ENCODE results near the gene NANP. TPM values are rescaled to one million over a fixed set of nuclear protein-coding genes. Genes with fewer than 3 reads are reported as not detected.

Gene NANP
- total and polyA plus RNA-seq, 2 of the 13 experiments (the other 11 are each of a cell fraction or from before 2014, with no cell fraction given), result 8.9 to 21.5 TPM

GRCh38 chr20:25623736-25624499, at the start of gene NANP (continued):
- TF ChIP-seq, protein P1, sequence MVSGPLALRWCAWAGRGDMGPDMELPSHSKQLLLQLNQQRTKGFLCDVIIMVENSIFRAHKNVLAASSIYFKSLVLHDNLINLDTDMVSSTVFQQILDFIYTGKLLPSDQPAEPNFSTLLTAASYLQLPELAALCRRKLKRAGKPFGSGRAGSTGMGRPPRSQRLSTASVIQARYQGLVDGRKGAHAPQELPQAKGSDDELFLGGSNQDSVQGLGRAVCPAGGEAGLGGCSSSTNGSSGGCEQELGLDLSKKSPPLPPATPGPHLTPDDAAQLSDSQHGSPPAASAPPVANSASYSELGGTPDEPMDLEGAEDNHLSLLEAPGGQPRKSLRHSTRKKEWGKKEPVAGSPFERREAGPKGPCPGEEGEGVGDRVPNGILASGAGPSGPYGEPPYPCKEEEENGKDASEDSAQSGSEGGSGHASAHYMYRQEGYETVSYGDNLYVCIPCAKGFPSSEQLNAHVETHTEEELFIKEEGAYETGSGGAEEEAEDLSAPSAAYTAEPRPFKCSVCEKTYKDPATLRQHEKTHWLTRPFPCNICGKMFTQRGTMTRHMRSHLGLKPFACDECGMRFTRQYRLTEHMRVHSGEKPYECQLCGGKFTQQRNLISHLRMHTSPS (CRISPR knock-in tag; IDR thresholded peaks at IDR 0.05; ENCODE audit: low read depth), result peak; percentile 73
- TF ChIP-seq U2AF2 (IDR thresholded peaks at IDR 0.05; ENCODE audit: low read depth, low read length) (no peak), ZNF572 (CRISPR knock-in tag; IDR thresholded peaks at IDR 0.05) (peak; percentile 1; the same call in 1 of the 2 replicates), SALL1 (CRISPR knock-in tag; IDR thresholded peaks at IDR 0.05) (peak; percentile 90), BORCS8-MEF2B (CRISPR knock-in tag; IDR thresholded peaks at IDR 0.05) (peak; percentile 99), HMG20A (CRISPR knock-in tag; IDR thresholded peaks at IDR 0.05; ENCODE audit: borderline replicate concordance) (peak; percentile 34; the same call in 1 of the 2 replicates), TRIM24 (CRISPR knock-in tag; IDR thresholded peaks at IDR 0.05) (no peak), ZNF232 (CRISPR knock-in tag; IDR thresholded peaks at IDR 0.05; ENCODE audit: borderline replicate concordance) (peak; percentile 99), MBD4 (IDR thresholded peaks at IDR 0.05; ENCODE audit: borderline replicate concordance, low read length) (no peak), GZF1 (CRISPR knock-in tag; IDR thresholded peaks at IDR 0.05) (peak; percentile 93; the same call in 1 of the 2 replicates), ZNF746 (CRISPR knock-in tag; IDR thresholded peaks at IDR 0.05) (peak; percentile 94), MLLT10 (CRISPR knock-in tag; IDR thresholded peaks at IDR 0.05) (no peak; the same call in 1 of the 2 replicates), STAG1 (CRISPR knock-in tag; IDR thresholded peaks at IDR 0.05) (peak; percentile 53), DDIT3 (CRISPR knock-in tag; IDR thresholded peaks at IDR 0.05) (peak; percentile 82; the same call in 1 of the 2 replicates), POGZ (CRISPR knock-in tag; IDR thresholded peaks at IDR 0.05) (peak; percentile 78), CBFB (CRISPR knock-in tag; IDR thresholded peaks at IDR 0.05) (peak; percentile 82), ZNF350 (CRISPR knock-in tag; IDR thresholded peaks at IDR 0.05; ENCODE audit: borderline replicate concordance, low read depth) (peak; percentile 99), HNRNPH1 (optimal IDR thresholded peaks at IDR 0.05; ENCODE audit: low read depth, low read length) (peak; percentile 55), RARG (CRISPR knock-in tag; IDR thresholded peaks at IDR 0.05; ENCODE audit: low read depth) (no peak)
- TF ChIP-seq, protein P2, sequence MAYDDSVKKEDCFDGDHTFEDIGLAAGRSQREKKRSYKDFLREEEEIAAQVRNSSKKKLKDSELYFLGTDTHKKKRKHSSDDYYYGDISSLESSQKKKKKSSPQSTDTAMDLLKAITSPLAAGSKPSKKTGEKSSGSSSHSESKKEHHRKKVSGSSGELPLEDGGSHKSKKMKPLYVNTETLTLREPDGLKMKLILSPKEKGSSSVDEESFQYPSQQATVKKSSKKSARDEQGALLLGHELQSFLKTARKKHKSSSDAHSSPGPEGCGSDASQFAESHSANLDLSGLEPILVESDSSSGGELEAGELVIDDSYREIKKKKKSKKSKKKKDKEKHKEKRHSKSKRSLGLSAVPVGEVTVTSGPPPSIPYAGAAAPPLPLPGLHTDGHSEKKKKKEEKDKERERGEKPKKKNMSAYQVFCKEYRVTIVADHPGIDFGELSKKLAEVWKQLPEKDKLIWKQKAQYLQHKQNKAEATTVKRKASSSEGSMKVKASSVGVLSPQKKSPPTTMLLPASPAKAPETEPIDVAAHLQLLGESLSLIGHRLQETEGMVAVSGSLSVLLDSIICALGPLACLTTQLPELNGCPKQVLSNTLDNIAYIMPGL (CRISPR knock-in tag; IDR thresholded peaks at IDR 0.05; ENCODE audit: borderline replicate concordance in 1 of 2, low read depth in 1 of 2), result peak; percentile 85 to 96
- TF ChIP-seq, protein P3, sequence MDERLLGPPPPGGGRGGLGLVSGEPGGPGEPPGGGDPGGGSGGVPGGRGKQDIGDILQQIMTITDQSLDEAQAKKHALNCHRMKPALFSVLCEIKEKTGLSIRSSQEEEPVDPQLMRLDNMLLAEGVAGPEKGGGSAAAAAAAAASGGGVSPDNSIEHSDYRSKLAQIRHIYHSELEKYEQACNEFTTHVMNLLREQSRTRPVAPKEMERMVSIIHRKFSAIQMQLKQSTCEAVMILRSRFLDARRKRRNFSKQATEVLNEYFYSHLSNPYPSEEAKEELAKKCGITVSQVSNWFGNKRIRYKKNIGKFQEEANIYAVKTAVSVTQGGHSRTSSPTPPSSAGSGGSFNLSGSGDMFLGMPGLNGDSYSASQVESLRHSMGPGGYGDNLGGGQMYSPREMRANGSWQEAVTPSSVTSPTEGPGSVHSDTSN (CRISPR knock-in tag; IDR thresholded peaks at IDR 0.05), result no peak
- TF ChIP-seq, protein P4, sequence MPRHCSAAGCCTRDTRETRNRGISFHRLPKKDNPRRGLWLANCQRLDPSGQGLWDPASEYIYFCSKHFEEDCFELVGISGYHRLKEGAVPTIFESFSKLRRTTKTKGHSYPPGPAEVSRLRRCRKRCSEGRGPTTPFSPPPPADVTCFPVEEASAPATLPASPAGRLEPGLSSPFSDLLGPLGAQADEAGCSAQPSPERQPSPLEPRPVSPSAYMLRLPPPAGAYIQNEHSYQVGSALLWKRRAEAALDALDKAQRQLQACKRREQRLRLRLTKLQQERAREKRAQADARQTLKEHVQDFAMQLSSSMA (CRISPR knock-in tag; IDR thresholded peaks at IDR 0.05), result no peak; the same call in 1 of the 2 replicates
- TF ChIP-seq, protein P5, sequence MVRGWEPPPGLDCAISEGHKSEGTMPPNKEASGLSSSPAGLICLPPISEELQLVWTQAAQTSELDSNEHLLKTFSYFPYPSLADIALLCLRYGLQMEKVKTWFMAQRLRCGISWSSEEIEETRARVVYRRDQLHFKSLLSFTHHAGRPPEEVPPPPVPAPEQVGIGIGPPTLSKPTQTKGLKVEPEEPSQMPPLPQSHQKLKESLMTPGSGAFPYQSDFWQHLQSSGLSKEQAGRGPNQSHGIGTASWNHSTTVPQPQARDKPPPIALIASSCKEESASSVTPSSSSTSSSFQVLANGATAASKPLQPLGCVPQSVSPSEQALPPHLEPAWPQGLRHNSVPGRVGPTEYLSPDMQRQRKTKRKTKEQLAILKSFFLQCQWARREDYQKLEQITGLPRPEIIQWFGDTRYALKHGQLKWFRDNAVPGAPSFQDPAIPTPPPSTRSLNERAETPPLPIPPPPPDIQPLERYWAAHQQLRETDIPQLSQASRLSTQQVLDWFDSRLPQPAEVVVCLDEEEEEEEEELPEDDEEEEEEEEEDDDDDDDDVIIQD (CRISPR knock-in tag; IDR thresholded peaks at IDR 0.05; ENCODE audit: low read depth), result peak; percentile 11; the same call in 1 of the 2 replicates

Data from HepG2 (cell line).